Natural killer cell (primary cell): ENCODE results near the gene NECTIN4. TPM values are rescaled to one million over a fixed set of nuclear protein-coding genes. Genes with fewer than 3 reads are reported as not detected.
"Not testable (repeated sequence)": the region's sequence is repeated elsewhere in the genome, so short reads cannot be mapped to it uniquely, and the experiment has no call there.

Experiments used
- ATAC-seq, 3 donors: fragments of 150-1000 bp in 2 of 3; fragments of 200-7000 bp in 1 of 3; cut with Tn5 transposase; 1 replicate in 1 of 3; 2 replicates in 2 of 3; pipeline ENCODE4 v1.10.0; 2021; ENCODE audit warnings: mild to moderate bottlenecking in 2 of 3, moderate library complexity in 2 of 3
- DNase-seq, 2 donors: peaks; one replicate each; pipeline versions ENCODE4 v3.0.0 to v3.0.0-alpha.2; 2013 to 2021; ENCODE audit warnings: mixed read lengths in 1 of 2
- H3K27ac ChIP-seq: one replicate; pipeline ENCODE4 v1.5.1; 2013; ENCODE audit warnings: mild to moderate bottlenecking, low read length
- H3K27me3 ChIP-seq: one replicate; pipeline ENCODE4 v1.6.1; 2013; ENCODE audit warnings: low read length; ENCODE audit not compliant: control insufficient read depth, insufficient read depth
- H3K36me3 ChIP-seq: one replicate; pipeline ENCODE4 v1.6.1; 2013; ENCODE audit warnings: low read length; ENCODE audit not compliant: control insufficient read depth, insufficient read depth
- H3K4me1 ChIP-seq: one replicate; pipeline ENCODE4 v1.6.1; 2013; ENCODE audit warnings: low read length; ENCODE audit not compliant: control insufficient read depth, insufficient read depth
- H3K4me3 ChIP-seq: one replicate; pipeline ENCODE4 v1.5.1; 2013; ENCODE audit warnings: low read length
- H3K9me3 ChIP-seq: one replicate; pipeline ENCODE4 v1.6.1; 2013; ENCODE audit warnings: low read length; ENCODE audit not compliant: control insufficient read depth, insufficient read depth
- H3K27ac Mint-ChIP-seq, 2 donors: one replicate each; pipeline ENCODE4 v1.8.0; 2022; ENCODE audit warnings: mild to moderate bottlenecking in 2 of 2, mixed read lengths in 2 of 2, moderate library complexity in 1 of 2
- H3K27me3 Mint-ChIP-seq, 2 donors: one replicate each; pipeline ENCODE4 v1.8.0; 2022; ENCODE audit warnings: low read depth in 2 of 2, mixed read lengths in 2 of 2
- H3K36me3 Mint-ChIP-seq: one replicate; pipeline ENCODE4 v1.8.0; 2022; ENCODE audit warnings: mixed read lengths
- H3K4me1 Mint-ChIP-seq, 2 donors: one replicate each; pipeline ENCODE4 v1.8.0; 2022; ENCODE audit warnings: mixed read lengths in 2 of 2
- H3K4me3 Mint-ChIP-seq: one replicate; pipeline ENCODE4 v1.8.0; 2022; ENCODE audit warnings: mild to moderate bottlenecking, moderate library complexity, mixed read lengths
- H3K9me3 Mint-ChIP-seq, 2 donors: one replicate each; pipeline ENCODE4 v1.8.0; 2022; ENCODE audit warnings: mixed read lengths in 2 of 2
- WGBS: methylation state at CpG from one replicate; pipeline ENCODE4 v1.1.7; 2013; ENCODE audit warnings: missing lambda C conversion rate; ENCODE audit not compliant: insufficient coverage; 5-methylcytosine and 5-hydroxymethylcytosine counted together
- intact Hi-C: fragments of 100-400 bp; cut with micrococcal nuclease; formaldehyde crosslinking; loops from one replicate; pipeline ENCODE4 v1.14.2; 2022
- total RNA-seq, 4 donors: library from RNA; stranded (reverse); fragments of 120-200 nt in 1 of 4; gene quantifications; one replicate each; pipeline versions ENCODE4 v1.2.3 to v1.2.4, GENCODE V29; 2013 to 2022
- TF ChIP-seq, protein P1 (sequence below): fragments of 200-600 bp; IDR thresholded peaks from one replicate; pipeline ENCODE4 v1.8.0; 2022; ENCODE audit warnings: antibody characterized with exemption

The NECTIN4 gene
- total RNA-seq, 3 donors from 2014 or later (not counting 1 experiment from before 2014, with no cell fraction given) = 0.07 to 0.09 TPM; not detected in 1

DNA sequence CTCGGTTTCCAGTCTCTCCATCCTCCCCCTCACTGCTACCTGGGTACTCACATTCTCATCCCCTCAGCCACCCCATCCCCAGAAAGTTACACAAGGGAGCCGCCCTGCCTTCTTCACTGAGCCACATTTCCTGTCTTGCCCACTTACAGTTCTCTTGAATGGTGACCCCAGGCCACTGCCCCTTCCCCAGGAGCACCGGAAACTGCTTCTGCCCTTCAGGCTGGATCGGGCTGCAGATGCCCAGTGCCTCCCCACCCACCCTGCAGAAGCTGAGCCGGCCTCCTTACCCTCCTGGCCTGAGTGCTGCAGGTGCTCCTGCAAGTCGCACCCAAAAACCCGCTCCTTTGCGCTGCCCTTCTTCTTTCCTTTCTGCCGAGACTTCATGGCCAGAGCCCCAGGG, 20.1 kb downstream of the NECTIN4 start:
- Histone ChIP-seq H3K9me3 (no peaks in the 10 kb centered on the region), H3K4me1 (peaks cover 65% of the 10 kb centered on the region), H3K27me3 (no peaks in the 10 kb centered on the region), H3K36me3 (peaks cover 11% of the 10 kb centered on the region), H3K4me3 (peak overlapping the region; percentile 91), H3K27ac (peak overlapping the region; percentile 95)
- Mint-ChIP-seq H3K4me1 (peaks cover 55 to 88% of the 10 kb centered on the region in 2 donors), H3K36me3 (no peaks in the 10 kb centered on the region), H3K4me3 (peak overlapping the region; percentile 88), H3K27ac (peak overlapping the region; percentile 89), H3K9me3 (no peaks in the 10 kb centered on the region), H3K27me3 (no peaks in the 10 kb centered on the region)
- DNase-seq (peak in 1 of 2 donors; percentile 40), ATAC-seq (no peak)
- intact Hi-C loops = loop anchor here (1.0 kb wide), 1 partner anchor 28 kb away; no protein-coding TSS in a partner anchor
- TF ChIP-seq, protein P1, sequence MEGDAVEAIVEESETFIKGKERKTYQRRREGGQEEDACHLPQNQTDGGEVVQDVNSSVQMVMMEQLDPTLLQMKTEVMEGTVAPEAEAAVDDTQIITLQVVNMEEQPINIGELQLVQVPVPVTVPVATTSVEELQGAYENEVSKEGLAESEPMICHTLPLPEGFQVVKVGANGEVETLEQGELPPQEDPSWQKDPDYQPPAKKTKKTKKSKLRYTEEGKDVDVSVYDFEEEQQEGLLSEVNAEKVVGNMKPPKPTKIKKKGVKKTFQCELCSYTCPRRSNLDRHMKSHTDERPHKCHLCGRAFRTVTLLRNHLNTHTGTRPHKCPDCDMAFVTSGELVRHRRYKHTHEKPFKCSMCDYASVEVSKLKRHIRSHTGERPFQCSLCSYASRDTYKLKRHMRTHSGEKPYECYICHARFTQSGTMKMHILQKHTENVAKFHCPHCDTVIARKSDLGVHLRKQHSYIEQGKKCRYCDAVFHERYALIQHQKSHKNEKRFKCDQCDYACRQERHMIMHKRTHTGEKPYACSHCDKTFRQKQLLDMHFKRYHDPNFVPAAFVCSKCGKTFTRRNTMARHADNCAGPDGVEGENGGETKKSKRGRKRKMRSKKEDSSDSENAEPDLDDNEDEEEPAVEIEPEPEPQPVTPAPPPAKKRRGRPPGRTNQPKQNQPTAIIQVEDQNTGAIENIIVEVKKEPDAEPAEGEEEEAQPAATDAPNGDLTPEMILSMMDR = no peak
- 0% methylated on average over 9 of the region's 9 CpGs for WGBS

- peaks cover 72% of the 10 kb centered on the region for H3K4me1 ChIP-seq
- peak; percentile 73 to 94 for DNase-seq
- H3K9me3 ChIP-seq = no peaks in the 10 kb centered on the region
- Mint-ChIP-seq H3K27ac (peak overlapping the region; percentile 89), H3K27me3 (no peaks in the 10 kb centered on the region), H3K4me3 (peak overlapping the region; percentile 88), H3K9me3 (no peaks in the 10 kb centered on the region), H3K36me3 (no peaks in the 10 kb centered on the region), H3K4me1 (peaks cover 57 to 90% of the 10 kb centered on the region in 2 donors)
- intact Hi-C loops = loop anchor here (1.0 kb wide), 3 partner anchors 23 to 29 kb away; partner anchors contain the start of gene USF1
- TF ChIP-seq, protein P1 = no peak
- H3K27me3 ChIP-seq = no peaks in the 10 kb centered on the region
- H3K27ac ChIP-seq = peak overlapping the region; percentile 95
- ATAC-seq = peak; percentile 63 to 85 (median 69)
- WGBS = 2% methylated on average over 9 of the region's 10 CpGs
- H3K4me3 ChIP-seq = peak overlapping the region; percentile 91
- peaks cover 11% of the 10 kb centered on the region for H3K36me3 ChIP-seq
Measured at GRCh38 chr1:161068306-161069234, 20.8 kb downstream of the NECTIN4 start.

GRCh38 chr1:161066694-161067093, 22.7 kb downstream of the NECTIN4 start:
- Histone ChIP-seq H3K4me3 (peak overlapping the region; percentile 6), H3K27ac (peak overlapping the region; percentile 69), H3K9me3 (no peaks in the 10 kb centered on the region), H3K27me3 (no peaks in the 10 kb centered on the region), H3K4me1 (peaks cover 80% of the 10 kb centered on the region), H3K36me3 (peaks cover 18% of the 10 kb centered on the region)
- Mint-ChIP-seq H3K27me3 (no peaks in the 10 kb centered on the region), H3K4me3 (peak overlapping the region; percentile 88), H3K36me3 (no peaks in the 10 kb centered on the region), H3K4me1 (peaks cover 69 to 94% of the 10 kb centered on the region in 2 donors), H3K27ac (peak overlapping the region; percentile 89), H3K9me3 (no peaks in the 10 kb centered on the region)
- TF ChIP-seq, protein P1 = no peak
- ATAC-seq (peak in 1 of 3 donors; percentile 15), DNase-seq (peak in 1 of 2 donors; percentile 46)
- intact Hi-C loops = no loop called here
- 33% methylated on average over 3 of the region's 3 CpGs for WGBS

DNA sequence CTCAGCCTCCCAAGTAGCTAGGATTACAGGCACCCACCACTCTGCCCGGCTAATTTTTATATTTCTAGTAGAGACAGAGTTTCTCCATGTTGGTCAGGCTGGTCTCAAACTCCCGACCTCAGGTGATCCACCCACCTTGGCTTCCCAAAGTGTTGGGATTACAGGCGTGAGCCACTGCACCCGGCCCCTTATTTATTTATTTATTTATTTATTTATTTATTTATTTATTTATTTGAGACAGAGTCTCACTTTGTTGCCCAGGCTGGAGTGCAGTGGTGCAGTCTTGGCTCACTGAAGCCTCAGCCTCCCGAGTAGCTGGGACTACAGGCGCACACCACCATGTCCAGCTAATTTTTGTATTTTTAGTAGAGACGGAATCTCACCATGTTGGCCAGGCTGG, 23.7 kb downstream of the NECTIN4 start:
- WGBS = 89% methylated on average over 5 of the region's 7 CpGs
- H3K27ac Mint-ChIP-seq = peak overlapping the region; percentile 89
- ATAC-seq, H3K27me3 ChIP-seq, H3K36me3 Mint-ChIP-seq, DNase-seq, H3K9me3 ChIP-seq, H3K9me3 Mint-ChIP-seq, H3K4me3 ChIP-seq, H3K27me3 Mint-ChIP-seq, intact Hi-C loops, H3K27ac ChIP-seq: not testable (repeated sequence)
- peaks cover 63 to 87% of the 10 kb centered on the region in 2 donors for H3K4me1 Mint-ChIP-seq
- Histone ChIP-seq H3K36me3 (peaks cover 26% of the 10 kb centered on the region), H3K4me1 (peaks cover 79% of the 10 kb centered on the region)
- peak overlapping the region; percentile 92 for H3K4me3 Mint-ChIP-seq

DNA sequence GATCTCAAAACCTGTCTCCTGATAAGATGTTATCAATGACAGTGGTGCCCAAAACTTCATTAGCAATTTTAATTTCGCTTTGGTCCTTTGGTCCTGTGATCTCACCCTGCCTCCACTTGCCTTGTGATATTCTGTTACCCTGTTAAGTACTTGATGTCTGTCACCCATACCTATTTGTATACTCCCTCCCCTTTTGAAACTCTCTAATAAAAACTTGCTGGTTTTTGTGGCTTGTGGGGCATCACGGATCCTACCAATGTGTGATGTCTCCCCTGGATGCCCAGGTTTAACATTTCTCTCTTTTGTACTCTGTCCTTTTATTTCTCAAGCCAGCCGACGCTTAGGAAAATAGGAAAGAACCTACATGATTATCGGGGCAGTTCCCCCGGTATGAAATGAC, 25.4 kb downstream of the NECTIN4 start:
- H3K27me3 ChIP-seq, intact Hi-C loops, ATAC-seq, DNase-seq, H3K27me3 Mint-ChIP-seq, H3K36me3 Mint-ChIP-seq, H3K4me3 ChIP-seq, H3K9me3 Mint-ChIP-seq, H3K9me3 ChIP-seq: not testable (repeated sequence)
- Histone ChIP-seq H3K4me1 (peaks cover 86% of the 10 kb centered on the region), H3K36me3 (peaks cover 34% of the 10 kb centered on the region), H3K27ac (peak overlapping the region; percentile 8)
- Mint-ChIP-seq H3K4me1 (peaks cover 71 to 86% of the 10 kb centered on the region in 2 donors), H3K27ac (peak overlapping the region; percentile 89), H3K4me3 (peak overlapping the region; percentile 92)
- 53% methylated on average over 6 of the region's 6 CpGs for WGBS
